Measurements from ENCODE around the gene MX1.

- TF ChIP-seq POLR2AphosphoS5 (IDR thresholded peaks at IDR 0.05; ENCODE audit: insufficient read depth, low read depth, low read length) (no peak), CTCF (IDR thresholded peaks at IDR 0.05; ENCODE audit: extremely low read depth in 1 of 2, insufficient read depth in 1 of 2, low read depth in 1 of 2, low read length in 2 of 2) (no peak), JUN (IDR thresholded peaks at IDR 0.05; ENCODE audit: borderline replicate concordance, insufficient read depth, insufficient read length, low read depth) (no peak), POLR2A (IDR thresholded peaks at IDR 0.05; ENCODE audit: low read depth, low read length) (no peak)
- TF ChIP-seq, protein P1, sequence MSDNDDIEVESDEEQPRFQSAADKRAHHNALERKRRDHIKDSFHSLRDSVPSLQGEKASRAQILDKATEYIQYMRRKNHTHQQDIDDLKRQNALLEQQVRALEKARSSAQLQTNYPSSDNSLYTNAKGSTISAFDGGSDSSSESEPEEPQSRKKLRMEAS (IDR thresholded peaks at IDR 0.05; ENCODE audit: insufficient read depth, insufficient read length) = no peak
These were observed 49.8 kb downstream of the MX1 start for GRCh38 chr21:41475714-41476420.

Measured in endothelial cell of umbilical vein (primary cell).